ENCODE measurements around the gene RPRML.

RPRML gene

DNA sequence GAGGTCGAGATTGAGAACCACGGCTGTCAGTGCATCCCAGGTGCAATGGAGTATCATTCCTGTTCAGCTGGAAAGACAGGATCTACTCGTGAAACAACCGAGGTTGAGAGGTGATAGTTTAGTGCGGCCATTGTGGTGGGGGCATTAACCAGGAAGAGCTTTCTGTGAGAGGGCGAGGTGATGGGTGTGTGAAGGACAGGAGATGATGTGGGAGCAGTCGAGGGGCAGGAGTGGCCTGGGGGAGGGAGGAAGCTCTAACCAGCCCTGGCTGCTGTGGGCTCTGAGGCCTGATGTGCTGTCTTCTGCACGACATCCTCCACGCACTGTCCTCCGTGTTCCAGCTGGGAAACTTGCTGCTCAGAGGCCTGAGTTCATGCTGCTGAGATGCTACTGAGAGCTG, 34.1 kb downstream of the RPRML start:
- DNase-seq (ENCODE audit: low read depth in 2 of 2), result no peak

DNA sequence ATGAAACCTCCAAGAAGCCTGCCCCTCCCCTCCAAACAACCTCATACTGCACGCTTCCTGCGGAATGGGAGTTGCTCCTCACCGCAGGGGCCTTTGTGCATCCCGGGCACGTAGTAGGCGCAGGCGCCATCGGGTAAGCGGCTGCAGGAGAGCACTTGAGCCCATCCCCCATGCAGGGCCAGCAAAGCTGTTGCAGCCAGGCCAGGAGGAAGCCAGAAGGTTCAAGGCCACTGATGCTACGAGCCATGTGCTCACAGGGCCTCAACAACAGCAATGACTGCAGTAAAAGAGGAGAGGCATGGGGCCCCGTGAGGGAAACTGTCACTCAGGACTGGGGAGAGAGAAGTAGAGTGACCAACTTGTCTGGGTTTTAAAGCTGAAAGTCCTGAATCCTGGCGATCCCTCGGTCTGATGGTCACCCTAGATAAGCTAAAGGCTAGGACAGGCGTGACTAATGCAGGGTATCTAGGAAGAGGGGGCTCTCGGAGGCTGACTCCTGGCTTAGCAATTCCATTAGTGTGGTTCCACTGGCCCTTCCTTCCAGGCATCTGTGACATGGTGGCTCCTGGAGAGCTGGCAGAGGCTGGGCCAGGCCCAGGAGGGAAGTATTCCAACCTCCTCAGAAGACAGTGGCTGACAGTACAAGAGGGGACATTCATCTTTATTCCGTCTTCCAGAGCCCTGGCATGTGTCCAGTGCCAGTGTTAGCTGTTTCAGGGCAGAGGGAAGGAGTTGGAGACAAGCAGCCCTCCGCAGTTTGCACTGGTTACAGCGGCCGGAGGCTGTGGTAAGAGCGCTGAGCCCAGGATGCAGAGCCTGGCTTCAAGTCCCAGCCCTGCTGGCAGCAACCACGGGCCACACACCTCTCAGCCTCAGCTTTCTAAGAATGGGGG, 35.3 kb downstream of the RPRML start:
- no peak for DNase-seq (ENCODE audit: low read depth in 2 of 2)

DNA sequence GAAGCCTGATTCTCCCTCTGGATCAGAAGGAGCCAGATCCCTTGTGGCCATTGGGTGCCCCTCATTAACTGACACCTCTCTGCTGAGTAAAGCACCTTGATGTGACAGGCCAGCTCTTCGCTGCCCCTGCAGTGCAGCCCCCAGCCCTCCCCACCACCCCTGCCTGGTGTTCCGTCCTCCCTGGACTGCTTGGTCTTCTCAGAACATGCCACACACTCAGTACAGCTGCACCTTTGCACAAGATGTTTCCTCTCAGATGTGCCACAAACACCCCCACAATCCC, 35.9 kb downstream of the RPRML start:
- no peak for DNase-seq (ENCODE audit: low read depth in 2 of 2)

DNA sequence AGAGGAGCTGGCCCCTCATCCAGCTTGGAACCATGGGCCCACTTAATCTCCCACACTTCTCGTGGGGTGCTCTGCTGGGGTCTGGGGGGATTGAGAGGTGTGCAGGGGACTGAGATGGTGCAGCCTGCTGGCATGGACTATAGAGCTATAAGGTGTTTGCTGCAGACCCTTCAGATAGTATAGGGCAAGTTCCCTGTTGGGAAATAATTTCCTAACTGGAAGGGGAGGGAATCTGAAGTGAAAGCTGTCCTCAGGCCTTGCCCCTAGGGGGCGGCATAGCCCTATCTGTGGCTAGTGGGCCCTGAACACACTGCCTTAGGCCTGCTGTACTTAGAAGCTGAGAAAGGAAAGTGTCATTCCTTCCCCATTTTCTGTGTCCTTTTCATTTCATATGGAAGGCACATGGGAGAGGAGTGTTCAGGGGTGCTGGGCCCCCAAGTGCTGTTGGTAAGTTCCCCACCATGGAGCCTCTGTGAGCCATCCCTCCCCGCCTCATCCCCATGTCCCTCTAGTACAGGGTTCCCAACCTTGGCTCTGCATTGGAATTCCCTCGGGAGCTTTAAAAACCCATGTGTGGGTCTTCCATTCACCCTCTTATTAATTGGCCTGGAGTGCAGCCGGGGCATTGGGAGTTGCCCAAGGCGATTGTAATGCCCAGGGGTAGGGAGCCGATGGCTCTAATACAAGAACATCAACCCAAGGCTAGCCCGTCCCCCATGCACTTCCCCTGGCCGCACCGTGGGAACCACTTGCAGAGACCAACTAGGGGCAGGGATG, 36.4 kb downstream of the RPRML start:
- peak; percentile 43 to 55 for DNase-seq (ENCODE audit: low read depth in 2 of 2)

DNA sequence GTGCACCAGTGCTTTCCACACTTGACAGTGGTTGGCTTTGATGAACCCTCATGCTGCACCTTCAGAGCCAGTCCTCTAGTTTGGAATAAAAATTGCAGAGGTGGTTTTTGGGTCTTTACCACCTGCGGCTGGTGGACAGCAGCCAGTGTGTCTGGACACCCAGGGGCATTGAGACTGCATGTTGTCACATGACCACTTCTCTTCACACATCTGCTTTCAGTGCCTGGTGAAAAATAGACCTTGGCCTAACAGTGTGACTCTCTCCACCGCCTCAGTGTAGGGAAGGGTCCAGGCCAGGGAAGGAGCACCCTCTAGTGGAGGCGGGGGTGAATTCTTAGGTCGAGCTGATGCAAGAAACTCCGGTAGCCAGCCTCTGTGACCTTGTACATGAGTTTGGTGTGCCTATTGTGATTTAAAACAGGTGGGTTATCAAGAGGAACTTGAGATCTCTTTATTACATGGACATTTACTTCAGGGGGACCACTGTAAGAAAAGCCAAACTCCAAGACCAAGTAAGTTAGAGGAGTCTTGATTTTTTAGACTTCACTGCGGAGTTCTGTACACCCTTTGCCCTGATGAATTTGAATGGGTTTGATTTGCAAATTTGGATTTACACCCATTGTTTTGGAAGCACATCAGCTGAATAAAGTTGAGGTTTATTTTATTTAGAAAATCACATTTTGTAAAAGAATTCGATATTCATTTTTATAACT, 38.2 kb downstream of the RPRML start:
- DNase-seq (ENCODE audit: low read depth in 2 of 2), result peak; percentile 42 to 48

DNA sequence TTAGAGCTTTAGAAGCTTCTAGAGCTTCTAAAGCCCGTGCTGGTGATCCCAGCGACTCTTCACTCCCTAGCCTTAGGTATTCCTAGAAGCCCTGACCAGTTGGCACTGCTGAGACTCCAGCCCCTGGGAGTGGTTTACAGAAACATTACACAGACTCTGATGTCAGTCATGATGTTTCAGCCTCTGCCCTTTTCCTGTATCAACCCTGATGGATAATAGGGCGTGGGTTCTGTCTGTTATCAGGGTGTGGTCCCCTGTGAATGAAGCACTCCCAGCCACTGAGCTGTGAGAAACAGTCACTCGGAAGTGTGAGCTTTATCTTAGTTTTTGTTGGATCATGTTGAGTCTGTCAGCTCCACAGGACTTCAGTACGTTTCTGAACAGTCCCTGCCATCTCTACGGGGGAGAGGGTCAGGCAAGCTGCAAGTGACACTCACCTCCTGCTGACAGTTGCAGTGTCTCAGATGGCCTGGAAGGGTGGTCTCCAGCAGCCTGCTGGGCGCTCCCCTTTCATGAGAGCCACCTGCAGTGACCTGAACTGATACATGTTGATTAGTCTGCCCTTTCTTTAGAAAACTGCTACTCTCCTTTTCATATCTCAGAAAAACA, 43.3 kb downstream of the RPRML start:
- DNase-seq (ENCODE audit: low read depth in 2 of 2), result no peak

DNA sequence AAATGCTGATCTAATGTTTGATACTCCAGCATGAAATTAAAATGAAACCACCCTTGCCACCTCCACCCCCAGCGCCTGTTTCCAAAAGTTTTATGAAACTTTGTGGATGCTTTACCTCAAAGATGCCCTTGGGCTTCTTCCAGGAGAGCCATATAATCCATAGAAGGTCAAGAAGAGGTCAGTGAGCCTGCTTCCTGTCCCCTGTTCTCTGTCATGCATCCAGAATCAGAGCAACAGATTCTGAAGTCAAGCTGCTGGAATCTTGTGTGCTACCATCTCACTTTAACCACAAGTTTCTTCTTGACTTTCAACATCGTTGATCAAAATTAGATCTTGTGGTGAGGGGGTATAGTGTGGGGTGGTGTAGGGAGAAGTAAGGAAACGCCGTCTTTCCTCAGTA, 47.5 kb downstream of the RPRML start:
- DNase-seq (ENCODE audit: low read depth in 2 of 2), result no peak

DNA sequence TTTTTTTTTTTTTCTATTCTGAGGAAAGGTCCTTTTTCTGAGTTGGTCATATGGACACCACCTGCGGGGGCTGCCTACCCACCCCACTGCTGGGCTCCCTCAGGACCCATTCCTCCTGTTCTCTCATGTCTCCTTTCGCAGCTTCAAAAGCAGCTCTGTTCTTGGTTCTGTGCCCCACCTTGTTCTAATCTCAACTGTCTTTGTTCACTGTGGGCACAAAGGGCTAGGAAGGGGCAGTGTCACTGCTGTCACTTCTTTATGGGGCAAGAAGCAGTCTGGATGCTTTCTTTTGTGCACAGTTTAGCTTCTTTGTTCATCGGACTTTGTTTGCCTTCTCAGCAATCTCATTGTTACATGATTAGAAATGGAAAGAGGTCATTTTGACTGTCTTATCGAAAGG, 49.0 kb downstream of the RPRML start:
- DNase-seq (ENCODE audit: low read depth in 2 of 2), result no peak

DNA sequence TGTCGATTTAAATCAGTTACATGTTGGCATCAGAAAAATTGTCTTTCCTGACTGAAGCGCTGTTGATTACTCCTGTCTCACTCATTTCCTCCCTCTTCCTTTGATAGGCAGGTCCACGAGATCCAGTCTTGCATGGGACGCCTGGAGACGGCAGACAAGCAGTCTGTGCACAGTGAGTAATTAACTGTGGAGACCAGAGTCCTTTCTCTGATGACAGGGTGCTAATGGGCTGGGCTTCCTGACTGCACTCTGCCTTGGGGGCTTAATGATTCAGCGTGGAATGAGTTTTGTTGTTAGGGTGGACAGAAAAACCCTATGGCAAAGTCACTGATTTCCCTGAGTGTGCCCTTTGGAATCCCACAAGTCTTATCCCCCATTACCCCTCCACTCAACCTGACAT, 49.6 kb downstream of the RPRML start:
- DNase-seq (ENCODE audit: low read depth in 2 of 2), result no peak

DNA sequence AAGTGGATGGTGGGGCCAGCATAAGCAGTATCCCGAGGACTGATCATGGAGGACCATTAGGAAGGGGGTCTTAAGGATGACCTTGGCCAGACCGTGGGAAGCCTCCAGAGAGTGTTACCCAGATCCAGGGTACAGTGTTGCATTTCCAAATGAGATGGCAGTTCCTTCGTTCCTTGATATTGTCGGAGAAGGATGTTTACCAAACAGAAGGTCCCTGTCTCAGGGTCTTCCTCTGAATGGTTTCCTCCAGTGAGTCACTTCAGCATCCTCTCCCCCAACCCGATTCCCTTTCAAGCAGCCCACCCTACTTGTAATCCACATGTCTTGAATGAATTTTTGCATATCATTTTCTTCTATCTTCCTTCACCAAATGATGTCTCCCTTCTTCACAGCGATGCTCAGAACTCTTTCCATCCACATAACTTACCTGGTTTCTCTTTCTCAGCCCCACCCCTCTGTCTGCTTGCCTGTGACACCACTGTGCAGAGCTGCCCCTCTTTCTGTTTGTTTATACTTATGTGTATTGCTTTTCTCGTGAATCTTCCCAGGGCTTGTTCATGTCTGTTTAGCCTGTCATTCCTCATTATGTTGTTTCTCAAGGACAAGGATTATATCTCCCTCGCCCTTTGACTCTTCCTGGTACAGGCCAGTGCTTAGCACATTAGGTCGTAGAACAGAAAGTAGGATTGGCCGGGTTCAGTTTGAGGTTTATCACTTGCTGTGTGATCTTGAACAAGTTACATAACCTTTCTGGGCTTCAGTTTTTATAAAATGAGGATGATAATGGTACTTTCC, 50.4 kb downstream of the RPRML start:
- no peak for DNase-seq (ENCODE audit: low read depth in 2 of 2)

Measured in fibroblast of skin of left quadriceps (primary cell).